ENCODE results near the gene LIPC.

The LIPC gene

DNA sequence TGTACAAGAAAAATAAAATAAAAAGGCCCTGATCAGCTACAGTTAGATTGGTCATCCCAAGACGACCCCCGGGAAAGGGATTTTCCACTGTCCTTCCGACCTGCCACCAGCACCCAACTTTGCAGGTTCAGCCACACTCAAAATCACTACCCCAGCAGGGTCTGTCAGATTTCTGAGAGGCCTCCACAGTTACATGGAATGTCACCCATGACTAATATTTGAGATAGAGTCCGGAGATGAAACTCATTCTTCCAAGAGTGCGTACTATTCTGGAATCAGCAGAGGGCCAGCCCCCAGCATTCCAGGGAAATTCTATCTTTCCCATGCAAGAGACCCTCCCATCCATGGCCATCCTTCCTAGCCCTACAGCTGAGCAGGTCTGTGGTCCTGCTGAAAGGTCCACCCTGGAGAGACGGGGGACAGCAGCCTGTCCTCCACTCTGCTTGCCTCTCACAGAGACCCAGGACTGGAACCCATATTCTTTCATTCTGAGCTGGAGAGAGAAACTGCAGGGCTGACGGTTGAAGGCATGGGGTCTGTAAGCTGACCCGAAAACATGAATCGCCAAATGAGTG lies 5.8 kb downstream of the LIPC start:
- Histone ChIP-seq H3K4me3 (ENCODE audit: low read length) (no peak overlapping the region), H3K36me3 (ENCODE audit: insufficient read depth, low read depth, low read length) (no peaks in the 10 kb centered on the region), H3K9ac (ENCODE audit: low read depth, low read length) (no peak overlapping the region), H3K9me3 (ENCODE audit: insufficient read depth, low read depth, low read length) (no peaks in the 10 kb centered on the region), H3K27ac (ENCODE audit: low read length) (no peak overlapping the region), H3K4me1 (ENCODE audit: insufficient read depth, low read length) (peaks cover 15% of the 10 kb centered on the region; the same call in 1 of the 2 replicates), H3K27me3 (ENCODE audit: insufficient read depth, low read length) (no peaks in the 10 kb centered on the region; the same call in 1 of the 2 replicates)

DNA sequence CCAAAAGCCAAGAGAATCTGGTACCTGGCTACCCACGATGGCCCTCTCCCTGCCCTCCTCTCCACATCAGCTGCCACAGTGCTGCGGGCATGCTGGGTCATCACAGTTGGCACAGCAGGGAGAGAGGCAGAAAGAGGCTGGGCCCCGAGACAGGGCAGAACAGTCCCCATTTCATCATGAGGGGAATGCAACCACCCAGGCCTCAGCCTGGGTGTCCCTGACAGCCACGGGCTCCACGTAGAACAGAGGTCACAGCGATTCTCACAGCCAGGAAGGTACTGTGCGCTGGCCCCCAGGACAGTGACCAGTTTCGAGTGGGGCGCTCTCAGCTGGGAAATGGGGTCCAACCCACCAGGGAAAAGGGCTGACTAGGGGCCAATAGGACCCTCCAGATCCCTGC lies 6.3 kb downstream of the LIPC start:
- no peak overlapping the region for H3K9ac ChIP-seq (ENCODE audit: low read depth, low read length)
- H3K4me1 ChIP-seq (ENCODE audit: insufficient read depth, low read length): peaks cover 16% of the 10 kb centered on the region; the same call in 1 of the 2 replicates
- H3K9me3 ChIP-seq (ENCODE audit: insufficient read depth, low read depth, low read length): no peaks in the 10 kb centered on the region
- H3K36me3 ChIP-seq (ENCODE audit: insufficient read depth, low read depth, low read length): no peaks in the 10 kb centered on the region
- H3K27me3 ChIP-seq (ENCODE audit: insufficient read depth, low read length): no peaks in the 10 kb centered on the region; the same call in 1 of the 2 replicates
- no peak overlapping the region for H3K27ac ChIP-seq (ENCODE audit: low read length)
- no peak overlapping the region for H3K4me3 ChIP-seq (ENCODE audit: low read length)

DNA sequence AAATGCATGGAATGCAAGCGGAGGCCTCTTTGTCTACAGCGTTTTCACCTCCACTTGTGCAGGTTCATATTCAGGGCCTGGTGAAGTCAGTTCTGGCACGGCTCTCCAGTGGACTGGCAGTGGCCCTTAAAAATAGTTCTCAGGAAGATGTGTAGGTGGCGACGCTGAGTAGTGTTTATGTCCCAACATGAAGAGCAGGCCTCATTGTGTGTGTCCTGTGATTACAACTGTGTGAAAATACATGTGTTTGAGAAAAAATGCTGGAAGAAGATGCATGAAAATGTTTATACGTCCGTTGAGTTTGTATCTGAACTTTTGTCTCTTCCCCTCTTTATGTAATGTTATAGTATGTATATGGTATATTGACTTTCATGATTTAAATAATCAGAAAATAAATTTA lies 7.2 kb downstream of the LIPC start:
- H3K9ac ChIP-seq (ENCODE audit: low read depth, low read length): no peak overlapping the region
- peaks cover 18% of the 10 kb centered on the region; the same call in 1 of the 2 replicates for H3K4me1 ChIP-seq (ENCODE audit: insufficient read depth, low read length)
- H3K9me3 ChIP-seq (ENCODE audit: insufficient read depth, low read depth, low read length): no peaks in the 10 kb centered on the region
- no peak overlapping the region for H3K4me3 ChIP-seq (ENCODE audit: low read length)
- no peaks in the 10 kb centered on the region for H3K36me3 ChIP-seq (ENCODE audit: insufficient read depth, low read depth, low read length)
- H3K27ac ChIP-seq (ENCODE audit: low read length): no peak overlapping the region
- H3K27me3 ChIP-seq (ENCODE audit: insufficient read depth, low read length): no peaks in the 10 kb centered on the region; the same call in 1 of the 2 replicates

DNA sequence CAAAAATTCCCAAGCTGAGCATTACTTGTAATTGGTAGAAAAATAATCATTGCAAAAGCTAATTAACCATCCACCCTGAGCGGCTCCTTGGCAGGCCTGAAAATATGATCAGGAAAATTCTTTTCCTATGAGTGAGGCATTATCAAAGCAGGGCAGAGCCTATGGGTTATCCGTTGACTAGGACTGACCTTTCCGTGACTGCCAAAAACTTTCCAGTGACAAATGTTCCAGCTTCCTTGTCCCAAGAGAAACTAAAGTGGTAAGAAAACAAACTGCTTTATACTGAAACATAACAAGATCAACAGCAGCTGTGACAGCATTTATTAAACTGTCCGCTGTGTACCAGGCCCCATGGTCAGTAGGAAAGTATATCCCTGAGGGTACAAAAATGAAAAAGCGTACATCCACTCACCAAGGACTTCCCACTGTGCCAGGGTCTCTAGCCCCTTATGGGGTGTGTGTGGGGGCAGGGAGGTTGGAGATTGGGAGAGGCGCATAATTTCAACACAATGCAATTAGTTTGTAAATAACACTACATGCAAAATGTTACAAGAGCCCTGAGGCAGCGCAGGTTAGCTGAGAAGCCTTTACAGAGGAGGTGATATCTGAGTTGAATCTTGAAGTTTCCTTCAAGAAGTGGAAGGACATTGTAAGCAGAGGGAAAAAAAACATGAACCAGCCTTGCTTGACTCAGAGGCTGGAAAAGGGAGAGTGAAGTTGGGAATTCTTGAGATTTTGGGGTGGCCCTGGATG lies 8.5 kb downstream of the LIPC start:
- Histone ChIP-seq H3K9me3 (ENCODE audit: insufficient read depth, low read depth, low read length) (no peaks in the 10 kb centered on the region), H3K9ac (ENCODE audit: low read depth, low read length) (no peak overlapping the region), H3K4me1 (ENCODE audit: insufficient read depth, low read length) (peaks cover 25% of the 10 kb centered on the region; the same call in 1 of the 2 replicates), H3K4me3 (ENCODE audit: low read length) (no peak overlapping the region), H3K27ac (ENCODE audit: low read length) (no peak overlapping the region), H3K36me3 (ENCODE audit: insufficient read depth, low read depth, low read length) (no peaks in the 10 kb centered on the region), H3K27me3 (ENCODE audit: insufficient read depth, low read length) (no peaks in the 10 kb centered on the region; the same call in 1 of the 2 replicates)

DNA sequence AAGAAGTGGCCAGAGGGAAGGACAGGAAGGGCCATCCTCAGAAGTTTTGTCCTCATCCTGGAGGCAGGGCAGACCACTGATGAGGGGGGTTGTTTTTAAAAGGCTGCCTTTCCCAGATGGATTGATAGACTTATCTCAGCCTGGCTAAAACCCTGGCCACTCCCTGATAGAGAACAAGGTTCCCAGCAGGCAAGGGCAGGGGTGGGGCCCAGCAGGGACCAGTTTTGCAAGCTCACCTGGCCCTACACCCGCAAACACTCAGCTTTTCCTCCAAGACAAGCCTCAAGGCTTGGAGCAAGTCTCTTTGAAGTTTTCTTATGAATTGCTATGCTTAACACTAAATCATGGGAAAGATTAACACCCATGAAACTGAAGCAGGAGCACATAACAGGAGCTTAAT lies 9.1 kb downstream of the LIPC start:
- H3K27me3 ChIP-seq (ENCODE audit: insufficient read depth, low read length): no peaks in the 10 kb centered on the region; the same call in 1 of the 2 replicates
- no peaks in the 10 kb centered on the region for H3K36me3 ChIP-seq (ENCODE audit: insufficient read depth, low read depth, low read length)
- H3K27ac ChIP-seq (ENCODE audit: low read length): no peak overlapping the region
- peaks cover 25% of the 10 kb centered on the region; the same call in 1 of the 2 replicates for H3K4me1 ChIP-seq (ENCODE audit: insufficient read depth, low read length)
- H3K9ac ChIP-seq (ENCODE audit: low read depth, low read length): no peak overlapping the region
- H3K4me3 ChIP-seq (ENCODE audit: low read length): no peak overlapping the region
- no peaks in the 10 kb centered on the region for H3K9me3 ChIP-seq (ENCODE audit: insufficient read depth, low read depth, low read length)

DNA sequence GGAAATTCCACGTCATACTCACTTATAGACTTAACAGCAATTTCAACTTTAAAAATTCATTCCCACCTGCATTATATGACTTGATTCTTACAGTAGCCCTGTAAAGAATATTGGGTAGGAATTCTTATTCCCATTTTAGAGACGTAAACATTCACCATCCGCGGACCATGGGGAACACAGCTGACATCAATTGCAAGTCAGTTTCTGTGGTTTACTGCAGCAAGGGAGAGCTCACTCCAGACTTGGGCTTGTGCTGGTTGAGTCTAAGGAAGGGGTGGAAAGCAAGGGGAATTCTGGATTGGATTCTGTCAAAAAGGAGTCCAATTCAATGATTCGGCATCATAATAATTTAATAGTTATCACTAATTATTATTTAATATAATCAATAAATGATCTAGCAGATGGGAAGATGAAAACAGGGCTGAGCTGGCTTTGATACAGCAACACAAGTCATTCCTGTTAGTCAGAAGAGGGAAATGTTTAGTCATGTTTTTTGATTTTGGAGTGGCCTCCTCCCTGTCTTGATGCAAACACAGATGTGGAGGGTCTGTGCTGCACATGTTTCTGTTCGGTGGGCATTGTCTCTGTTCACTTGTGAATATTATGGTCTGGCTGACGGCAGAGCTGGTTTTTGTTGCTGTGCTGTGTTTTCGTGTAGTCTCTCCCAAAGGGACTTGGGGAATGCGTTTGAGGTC lies 9.7 kb downstream of the LIPC start:
- H3K27me3 ChIP-seq (ENCODE audit: insufficient read depth, low read length): no peaks in the 10 kb centered on the region; the same call in 1 of the 2 replicates
- H3K4me3 ChIP-seq (ENCODE audit: low read length): no peak overlapping the region
- H3K9me3 ChIP-seq (ENCODE audit: insufficient read depth, low read depth, low read length): no peaks in the 10 kb centered on the region
- no peaks in the 10 kb centered on the region for H3K36me3 ChIP-seq (ENCODE audit: insufficient read depth, low read depth, low read length)
- H3K27ac ChIP-seq (ENCODE audit: low read length): no peak overlapping the region
- H3K9ac ChIP-seq (ENCODE audit: low read depth, low read length): no peak overlapping the region
- peaks cover 25% of the 10 kb centered on the region; the same call in 1 of the 2 replicates for H3K4me1 ChIP-seq (ENCODE audit: insufficient read depth, low read length)

DNA sequence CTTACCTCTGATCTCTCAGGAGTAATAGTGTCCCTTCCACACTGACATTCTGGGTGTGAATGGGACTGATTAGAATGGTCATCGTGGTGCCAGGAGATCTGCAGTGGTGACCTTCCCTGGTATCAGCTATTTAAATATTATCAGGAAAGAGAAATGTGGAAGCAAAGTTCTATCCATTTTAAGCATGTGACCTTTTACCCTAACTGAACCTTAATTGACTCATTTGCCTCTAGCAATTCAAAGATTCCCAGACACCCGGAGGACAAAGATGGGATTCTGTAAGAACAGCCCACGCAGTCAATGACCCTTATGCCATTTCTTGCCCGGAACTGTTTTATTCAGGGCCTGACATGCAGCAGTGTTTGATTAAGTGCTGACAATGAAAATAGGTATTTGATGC lies 10.3 kb downstream of the LIPC start:
- Histone ChIP-seq H3K27ac (ENCODE audit: low read length) (no peak overlapping the region), H3K27me3 (ENCODE audit: insufficient read depth, low read length) (no peaks in the 10 kb centered on the region; the same call in 1 of the 2 replicates), H3K4me3 (ENCODE audit: low read length) (no peak overlapping the region), H3K4me1 (ENCODE audit: insufficient read depth, low read length) (peaks cover 25% of the 10 kb centered on the region; the same call in 1 of the 2 replicates), H3K9me3 (ENCODE audit: insufficient read depth, low read depth, low read length) (no peaks in the 10 kb centered on the region), H3K9ac (ENCODE audit: low read depth, low read length) (no peak overlapping the region), H3K36me3 (ENCODE audit: insufficient read depth, low read depth, low read length) (no peaks in the 10 kb centered on the region)

DNA sequence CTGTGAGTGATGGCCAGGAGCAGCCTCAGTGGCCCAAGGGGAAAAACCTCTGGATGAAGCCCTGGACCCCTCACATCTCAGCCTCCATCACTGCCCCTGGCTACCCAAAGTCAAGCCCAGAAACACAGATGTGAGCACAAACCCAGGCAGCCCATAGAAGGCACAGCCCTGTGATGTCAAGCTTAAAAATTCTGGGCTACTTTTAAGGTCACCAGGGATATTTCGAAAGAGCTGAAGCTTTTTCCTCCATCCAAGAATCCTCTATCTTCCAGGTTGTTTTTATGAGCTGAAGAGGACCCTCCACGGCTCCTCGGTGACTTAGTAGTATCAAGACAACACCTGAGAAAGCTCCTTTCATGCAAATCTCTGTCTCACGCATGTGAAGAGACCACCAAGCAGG lies 11.5 kb downstream of the LIPC start:
- Histone ChIP-seq H3K27ac (ENCODE audit: low read length) (no peak overlapping the region), H3K9me3 (ENCODE audit: insufficient read depth, low read depth, low read length) (no peaks in the 10 kb centered on the region), H3K4me1 (ENCODE audit: insufficient read depth, low read length) (peaks cover 25% of the 10 kb centered on the region; the same call in 1 of the 2 replicates), H3K27me3 (ENCODE audit: insufficient read depth, low read length) (no peaks in the 10 kb centered on the region; the same call in 1 of the 2 replicates), H3K36me3 (ENCODE audit: insufficient read depth, low read depth, low read length) (no peaks in the 10 kb centered on the region), H3K4me3 (ENCODE audit: low read length) (no peak overlapping the region), H3K9ac (ENCODE audit: low read depth, low read length) (no peak overlapping the region)

DNA sequence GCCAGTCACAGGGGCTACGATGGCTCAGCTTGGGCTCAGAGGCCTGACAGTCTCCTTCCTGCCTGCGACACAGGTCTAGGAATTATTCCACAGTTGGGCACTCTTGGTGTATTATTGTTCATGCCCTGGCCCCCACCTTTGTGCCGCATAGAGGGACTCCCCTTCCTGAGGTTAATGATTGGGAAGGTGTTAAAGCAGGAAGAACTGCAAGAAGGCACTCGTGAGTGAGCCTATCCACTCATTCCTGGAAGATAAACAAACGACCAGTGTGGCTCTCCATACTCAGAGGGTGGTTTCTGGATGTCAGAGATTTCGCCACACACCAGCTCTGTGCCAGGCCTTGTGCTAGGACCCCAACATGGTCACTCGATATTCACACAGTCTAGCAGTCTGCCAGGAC lies 12.3 kb downstream of the LIPC start:
- no peak overlapping the region for H3K27ac ChIP-seq (ENCODE audit: low read length)
- no peak overlapping the region for H3K9ac ChIP-seq (ENCODE audit: low read depth, low read length)

DNA sequence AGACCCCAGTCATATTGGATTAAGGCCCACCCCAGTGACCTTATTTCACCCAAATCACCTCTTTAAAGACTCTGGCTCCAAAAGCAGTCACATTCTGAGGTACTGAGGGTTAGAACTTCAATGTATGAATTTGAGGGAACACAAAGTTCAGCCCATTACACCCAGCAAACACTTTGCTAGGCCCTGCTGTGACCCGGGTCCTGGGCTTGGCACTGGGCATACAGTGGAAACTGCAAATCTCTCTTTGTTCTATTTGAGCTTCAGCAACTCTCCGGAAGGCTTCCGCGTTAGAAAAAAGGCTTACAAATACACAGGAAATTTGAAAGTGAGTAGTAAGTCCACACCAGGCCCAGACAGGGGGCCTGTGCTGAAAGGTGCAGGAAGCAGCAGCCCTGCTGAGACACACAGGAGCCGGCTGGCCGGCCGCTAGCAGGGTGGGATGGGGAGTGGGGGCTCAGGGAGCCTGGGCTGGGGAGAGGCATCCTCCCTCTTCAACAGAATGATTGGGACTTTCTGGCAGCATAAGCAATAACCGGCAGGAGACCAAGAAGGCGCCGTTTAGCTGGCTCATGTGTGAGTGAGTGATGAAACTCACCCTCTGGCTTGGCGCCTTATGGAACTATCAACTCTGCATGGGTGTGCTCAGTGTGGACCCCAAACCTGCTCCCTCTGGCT lies 13.0 kb downstream of the LIPC start:
- Histone ChIP-seq H3K27ac (ENCODE audit: low read length) (no peak overlapping the region), H3K4me1 (ENCODE audit: insufficient read depth, low read length) (peaks cover 23% of the 10 kb centered on the region; the same call in 1 of the 2 replicates), H3K4me3 (ENCODE audit: low read length) (no peak overlapping the region), H3K9me3 (ENCODE audit: insufficient read depth, low read depth, low read length) (no peaks in the 10 kb centered on the region), H3K27me3 (ENCODE audit: insufficient read depth, low read length) (no peaks in the 10 kb centered on the region; the same call in 1 of the 2 replicates), H3K9ac (ENCODE audit: low read depth, low read length) (no peak overlapping the region), H3K36me3 (ENCODE audit: insufficient read depth, low read depth, low read length) (no peaks in the 10 kb centered on the region)

More for the DNA sequence above, 12.3 kb downstream of the LIPC start:
- Histone ChIP-seq H3K9me3 (ENCODE audit: insufficient read depth, low read depth, low read length) (no peaks in the 10 kb centered on the region), H3K4me3 (ENCODE audit: low read length) (0 out of 2 replicates have a peak overlapping the region, but pooled peaks have one; percentile 25), H3K4me1 (ENCODE audit: insufficient read depth, low read length) (peaks cover 25% of the 10 kb centered on the region; the same call in 1 of the 2 replicates), H3K27me3 (ENCODE audit: insufficient read depth, low read length) (no peaks in the 10 kb centered on the region; the same call in 1 of the 2 replicates), H3K36me3 (ENCODE audit: insufficient read depth, low read depth, low read length) (no peaks in the 10 kb centered on the region)

DNA sequence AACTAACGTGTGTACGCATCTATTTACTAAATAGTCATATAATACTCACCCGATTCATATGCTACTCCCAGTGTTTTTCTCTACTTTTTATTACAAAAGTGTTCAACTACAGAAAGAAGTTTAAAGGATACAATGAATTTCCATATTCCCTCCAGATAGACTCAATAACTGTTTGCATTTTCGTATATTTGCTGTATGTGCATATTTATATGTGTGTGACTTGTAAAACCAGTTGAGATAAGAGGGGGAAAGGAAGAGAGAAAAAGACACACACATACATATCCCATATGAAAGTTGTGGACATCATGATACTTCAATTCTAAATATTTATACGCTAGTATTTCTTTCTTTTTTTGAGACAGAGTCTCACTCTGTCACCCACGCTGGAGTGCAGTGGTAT lies 14.1 kb downstream of the LIPC start:
- Histone ChIP-seq H3K4me1 (ENCODE audit: insufficient read depth, low read length) (peaks cover 14% of the 10 kb centered on the region; the same call in 1 of the 2 replicates), H3K9ac (ENCODE audit: low read depth, low read length) (no peak overlapping the region), H3K36me3 (ENCODE audit: insufficient read depth, low read depth, low read length) (no peaks in the 10 kb centered on the region), H3K9me3 (ENCODE audit: insufficient read depth, low read depth, low read length) (no peaks in the 10 kb centered on the region), H3K4me3 (ENCODE audit: low read length) (no peak overlapping the region), H3K27ac (ENCODE audit: low read length) (no peak overlapping the region), H3K27me3 (ENCODE audit: insufficient read depth, low read length) (no peaks in the 10 kb centered on the region; the same call in 1 of the 2 replicates)
